ENCODE measurements around the gene SLC12A5.
A peak's percentile ranks its signal among the peaks of the same experiment; 100 is the strongest.

SLC12A5 gene

DNA sequence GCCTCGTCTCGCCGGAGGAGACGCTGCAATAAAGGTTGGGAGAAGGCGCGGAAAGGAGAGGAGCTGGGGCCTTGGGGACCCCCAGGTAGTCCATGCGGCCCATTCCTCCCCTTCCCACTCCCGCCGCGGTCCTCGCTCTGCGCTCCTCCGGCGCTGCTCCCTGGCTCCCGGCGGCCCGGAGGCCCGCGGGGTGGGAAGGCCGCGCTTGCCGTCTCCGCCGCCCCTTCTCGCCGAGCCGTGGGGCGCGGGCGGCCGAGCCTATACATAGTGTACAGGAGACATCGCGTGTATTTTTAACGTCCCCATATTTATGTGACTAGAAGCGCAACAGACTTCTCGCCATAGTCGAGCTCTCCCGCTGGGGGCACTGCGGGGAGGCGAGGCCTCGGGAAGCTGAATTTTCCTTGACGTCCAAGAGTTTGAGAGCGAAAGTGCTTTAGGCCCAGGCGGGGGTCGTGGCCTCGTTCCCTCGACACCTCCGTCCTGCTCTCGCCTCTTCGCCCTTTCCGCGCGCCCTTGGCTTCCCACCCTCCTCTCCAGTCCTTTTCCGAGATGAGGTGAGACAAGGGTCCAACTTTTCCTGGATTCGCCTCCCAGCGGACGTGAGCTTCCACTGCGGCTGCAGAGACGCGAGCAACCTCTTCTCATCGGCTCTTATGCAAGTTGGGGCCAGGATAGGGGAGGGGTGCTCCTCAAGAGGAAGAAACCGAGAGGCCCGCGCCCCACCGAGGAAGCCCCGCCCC, 29.0 kb downstream of the SLC12A5 start:
- DNase-seq (ENCODE audit: low spot score) = no peak
- H3K27ac ChIP-seq = no peak overlapping the region
- H3K4me3 ChIP-seq = peak overlapping the region; percentile 52
- TF ChIP-seq, protein P1, sequence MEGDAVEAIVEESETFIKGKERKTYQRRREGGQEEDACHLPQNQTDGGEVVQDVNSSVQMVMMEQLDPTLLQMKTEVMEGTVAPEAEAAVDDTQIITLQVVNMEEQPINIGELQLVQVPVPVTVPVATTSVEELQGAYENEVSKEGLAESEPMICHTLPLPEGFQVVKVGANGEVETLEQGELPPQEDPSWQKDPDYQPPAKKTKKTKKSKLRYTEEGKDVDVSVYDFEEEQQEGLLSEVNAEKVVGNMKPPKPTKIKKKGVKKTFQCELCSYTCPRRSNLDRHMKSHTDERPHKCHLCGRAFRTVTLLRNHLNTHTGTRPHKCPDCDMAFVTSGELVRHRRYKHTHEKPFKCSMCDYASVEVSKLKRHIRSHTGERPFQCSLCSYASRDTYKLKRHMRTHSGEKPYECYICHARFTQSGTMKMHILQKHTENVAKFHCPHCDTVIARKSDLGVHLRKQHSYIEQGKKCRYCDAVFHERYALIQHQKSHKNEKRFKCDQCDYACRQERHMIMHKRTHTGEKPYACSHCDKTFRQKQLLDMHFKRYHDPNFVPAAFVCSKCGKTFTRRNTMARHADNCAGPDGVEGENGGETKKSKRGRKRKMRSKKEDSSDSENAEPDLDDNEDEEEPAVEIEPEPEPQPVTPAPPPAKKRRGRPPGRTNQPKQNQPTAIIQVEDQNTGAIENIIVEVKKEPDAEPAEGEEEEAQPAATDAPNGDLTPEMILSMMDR (IDR thresholded peaks at IDR 0.05) = no peak

DNA sequence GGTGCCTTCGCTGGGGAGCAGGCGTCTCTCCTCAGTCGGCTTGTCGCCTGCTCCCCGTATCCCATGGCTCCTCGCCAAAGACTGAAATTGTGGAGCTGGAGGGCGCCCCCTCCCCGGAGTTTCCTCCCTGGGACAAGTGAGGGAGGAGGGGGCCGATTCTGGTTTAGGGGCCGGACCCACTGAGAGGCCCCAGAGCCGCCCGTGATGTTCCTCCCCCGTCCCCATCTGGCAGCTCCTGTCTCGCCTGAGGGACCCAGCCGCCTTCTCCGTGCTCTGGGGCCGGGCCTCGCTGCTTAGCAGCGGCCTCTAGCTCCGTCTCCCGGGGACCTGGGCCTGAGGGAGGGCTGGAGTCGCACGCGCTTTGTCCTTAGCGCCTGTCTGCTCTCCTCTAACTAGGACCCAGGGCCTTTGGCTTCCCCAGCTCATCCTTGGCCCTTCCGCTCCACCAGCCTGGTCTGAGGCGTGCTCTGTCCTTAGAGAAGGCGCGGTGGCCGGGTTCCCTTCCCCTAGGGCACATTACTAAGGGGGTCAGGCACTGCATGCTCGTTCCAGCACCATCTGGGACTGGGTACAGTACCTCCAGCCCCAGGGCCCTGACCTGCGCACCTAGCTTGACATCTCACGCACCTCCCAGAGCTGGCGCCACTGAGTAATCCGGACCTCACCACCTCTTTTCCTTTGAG, 29.7 kb downstream of the SLC12A5 start:
- TF ChIP-seq, protein P1 (IDR thresholded peaks at IDR 0.05) = no peak
- DNase-seq (ENCODE audit: low spot score) = no peak
- Histone ChIP-seq H3K27ac (no peak overlapping the region), H3K4me3 (peak overlapping the region; percentile 52)

- Histone ChIP-seq H3K27ac (peak overlapping the region in 1 of 2 donors; percentile 40), H3K4me3 (no peak overlapping the region)
- no peak for DNase-seq (ENCODE audit: low spot score)
- TF ChIP-seq, protein P1 (IDR thresholded peaks at IDR 0.05) = no peak
Measured at GRCh38 chr20:46060301-46060881, 31.4 kb downstream of the SLC12A5 start.

DNA sequence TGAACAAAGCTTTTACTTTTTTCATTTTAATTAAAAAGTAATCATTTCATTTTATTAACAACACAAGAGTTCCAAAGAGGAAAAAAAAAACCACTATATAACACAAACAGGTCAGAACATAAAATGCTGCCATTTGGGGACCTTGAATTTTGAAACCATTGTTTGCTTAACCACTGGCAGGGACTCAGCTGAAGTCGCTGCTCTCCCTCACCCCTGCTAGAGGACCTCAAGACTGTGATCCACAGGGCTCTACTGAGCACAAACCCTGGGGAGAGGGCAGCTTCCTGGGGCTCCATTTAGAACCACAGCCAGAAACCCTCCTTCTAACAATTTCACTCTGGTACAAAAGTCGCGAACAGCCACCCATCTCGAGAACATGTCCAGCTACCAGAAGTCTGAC, 32.0 kb downstream of the SLC12A5 start:
- Histone ChIP-seq H3K27ac (no peak overlapping the region), H3K4me3 (no peak overlapping the region)
- TF ChIP-seq, protein P1 (IDR thresholded peaks at IDR 0.05) = no peak
- no peak for DNase-seq (ENCODE audit: low spot score)

- TF ChIP-seq, protein P1 (IDR thresholded peaks at IDR 0.05) = no peak
- no peak for DNase-seq (ENCODE audit: low spot score)
- H3K4me3 ChIP-seq = no peak overlapping the region
Measured at GRCh38 chr20:46062151-46062550, 33.1 kb downstream of the SLC12A5 start.

DNA sequence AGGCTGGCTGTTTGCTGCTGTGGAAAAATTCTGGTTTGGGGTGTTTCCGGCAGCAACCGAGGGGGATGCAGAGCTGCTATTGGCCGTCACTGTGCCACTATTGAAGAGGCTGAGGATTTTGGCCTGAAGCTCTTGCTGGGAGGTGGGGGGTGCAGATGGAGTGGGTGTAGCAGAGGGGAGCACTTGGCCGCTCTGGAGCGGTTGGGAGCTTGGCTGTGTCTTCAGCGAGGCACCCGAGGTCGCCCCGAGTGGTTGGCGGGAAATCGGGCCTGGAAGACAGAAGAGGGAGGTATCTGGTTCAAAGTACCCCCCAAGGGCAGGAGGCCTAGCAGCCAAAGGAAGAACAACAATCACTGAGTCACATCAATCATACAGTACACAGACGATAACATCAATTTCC, 33.6 kb downstream of the SLC12A5 start:
- no peak overlapping the region for H3K27ac ChIP-seq
- no peak overlapping the region for H3K4me3 ChIP-seq
- no peak for DNase-seq (ENCODE audit: low spot score)
- TF ChIP-seq, protein P1 (IDR thresholded peaks at IDR 0.05) = no peak

More at GRCh38 chr20:46062151-46062550, 33.1 kb downstream of the SLC12A5 start:
- no peak overlapping the region for H3K27ac ChIP-seq

Data from coronary artery (tissue), 2 donors.